ENCODE measurements around the gene ADSS1.

GRCh38 chr14:104756477-104757237 is 32.6 kb downstream of the ADSS1 start:
- TF ChIP-seq POLR2AphosphoS5 (IDR thresholded peaks at IDR 0.05; ENCODE audit: borderline replicate concordance, low read depth, low read length) (no peak), EZH2 (IDR thresholded peaks at IDR 0.05) (no peak), FOXP2 (optimal IDR thresholded peaks at IDR 0.05; ENCODE audit: control extremely low read depth, extremely low read length, insufficient read depth) (no peak)

Measured in SK-N-MC (cell line).